ENCODE results near the gene PPP1R26. TPM values are rescaled to one million over a fixed set of nuclear protein-coding genes. Genes with fewer than 3 reads are reported as not detected.
"Not testable (repeated sequence)": the region's sequence is repeated elsewhere in the genome, so short reads cannot be mapped to it uniquely, and the experiment has no call there.

The PPP1R26 gene
- total RNA-seq, 1 donor from 2014 or later, result 22.8 TPM

DNA sequence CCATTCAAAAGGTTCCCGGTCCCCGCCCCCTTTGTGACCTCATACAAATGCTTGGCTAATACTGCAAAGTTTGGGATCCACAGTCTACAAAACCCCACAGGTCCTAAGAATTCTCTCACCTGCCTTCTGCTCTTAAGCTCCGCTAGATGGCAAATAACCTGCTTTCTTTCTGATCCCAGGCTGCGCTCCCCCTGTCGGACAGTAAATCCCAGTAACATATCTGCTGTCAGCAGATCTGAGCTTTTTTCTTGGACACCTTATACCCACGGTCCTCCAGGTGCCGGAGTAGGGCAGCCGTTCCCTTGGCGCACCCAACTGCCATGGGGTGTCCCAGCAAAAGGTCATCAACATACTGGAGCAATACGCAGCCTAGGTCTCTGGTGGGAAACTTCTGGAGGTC lies 39.0 kb upstream of the PPP1R26 start:
- TF ChIP-seq CTCF (IDR thresholded peaks at IDR 0.05), result peak; percentile 33
- intact Hi-C loops (cut with DNase I), result no loop called here
- H3K4me1 ChIP-seq, result no peaks in the 10 kb centered on the region
- H3K27ac ChIP-seq, result peak overlapping the region; percentile 21
- H3K27me3 ChIP-seq (ENCODE audit: low read depth), result peaks cover 16% of the 10 kb centered on the region
- no peaks in the 10 kb centered on the region for H3K9me3 ChIP-seq
- H3K4me3 ChIP-seq, result peak overlapping the region; percentile 15
- ATAC-seq, result no peak
- no peaks in the 10 kb centered on the region for H3K36me3 ChIP-seq
- DNase-seq, result no peak

DNA sequence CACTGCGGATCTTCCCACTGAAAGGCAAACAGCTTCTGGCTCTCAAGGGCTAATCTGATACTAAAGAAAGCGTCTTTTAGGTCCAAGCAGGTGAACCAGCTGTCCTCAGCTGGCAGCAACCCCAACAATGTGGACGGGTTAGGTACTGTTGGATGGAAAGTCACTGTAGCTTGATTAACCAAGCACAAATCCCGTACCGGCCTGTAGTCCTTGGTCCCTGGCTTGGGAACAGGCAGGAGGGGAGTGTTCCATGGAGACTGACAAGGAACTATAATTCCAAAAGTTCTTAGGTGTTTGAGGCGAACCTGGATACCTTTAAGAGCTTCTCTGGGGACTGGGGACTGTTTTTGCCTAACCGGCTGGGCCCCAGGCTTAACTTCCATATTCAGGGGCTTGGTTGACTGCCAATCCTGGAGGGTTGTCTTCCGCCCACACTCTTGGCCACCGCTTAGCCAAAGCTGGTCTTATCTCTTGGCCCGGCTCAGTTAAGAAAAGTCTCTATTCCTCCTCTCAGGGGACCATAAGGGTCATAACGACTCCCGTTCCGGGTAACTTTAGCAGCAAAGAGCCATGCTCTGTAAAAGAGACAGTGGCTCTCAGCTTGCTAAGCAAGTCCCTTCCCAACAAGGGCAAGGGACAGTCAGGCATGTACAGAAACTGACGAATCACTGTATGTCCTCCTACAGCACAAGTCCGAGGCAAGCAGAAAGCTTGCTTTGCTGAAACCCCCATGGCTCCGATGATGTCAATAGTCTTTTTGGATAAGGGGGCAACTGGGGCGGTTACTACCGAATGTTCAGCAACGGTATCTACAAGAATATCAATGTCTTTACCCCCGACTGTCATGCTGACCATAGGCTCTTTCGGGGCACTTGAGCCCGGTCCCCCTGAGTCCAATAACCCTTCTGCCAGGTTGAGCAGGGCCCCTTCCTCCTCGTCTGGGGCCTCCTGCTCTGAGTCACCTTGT lies 38.2 kb upstream of the PPP1R26 start:
- H3K4me1 ChIP-seq; H3K9me3 ChIP-seq; DNase-seq; ATAC-seq; intact Hi-C loops (cut with DNase I); H3K36me3 ChIP-seq: not testable (repeated sequence)
- H3K27me3 ChIP-seq (ENCODE audit: low read depth), result peaks cover 16% of the 10 kb centered on the region
- peak overlapping the region; percentile 49 for H3K27ac ChIP-seq
- peak overlapping the region; percentile 45 for H3K4me3 ChIP-seq

DNA sequence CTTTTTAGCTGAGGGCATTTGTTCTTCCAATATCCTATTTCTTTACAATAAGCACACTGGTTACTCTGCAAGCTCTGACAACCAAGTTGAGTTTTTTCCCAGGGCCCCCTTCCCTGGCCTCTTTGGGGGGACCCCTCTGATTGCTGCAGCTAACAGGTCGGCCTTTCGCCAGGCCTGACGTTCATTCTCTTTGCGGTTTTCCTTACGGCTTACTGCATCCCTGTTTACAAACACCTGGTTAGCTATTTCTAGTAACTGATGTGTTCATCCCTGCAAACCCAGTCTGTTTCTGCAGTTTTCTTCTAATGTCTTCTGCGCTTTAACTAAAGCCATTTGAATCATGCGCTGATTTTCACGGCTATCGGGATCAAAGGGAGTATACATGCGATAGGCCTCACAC lies 37.5 kb upstream of the PPP1R26 start:
- DNase-seq (no peak), ATAC-seq (no peak)
- intact Hi-C loops (cut with DNase I), result no loop called here
- Histone ChIP-seq H3K27ac (peak overlapping the region; percentile 49), H3K4me1 (no peaks in the 10 kb centered on the region), H3K9me3 (no peaks in the 10 kb centered on the region), H3K36me3 (no peaks in the 10 kb centered on the region), H3K27me3 (ENCODE audit: low read depth) (peaks cover 16% of the 10 kb centered on the region), H3K4me3 (peak overlapping the region; percentile 45)
- no peak for TF ChIP-seq CTCF (IDR thresholded peaks at IDR 0.05)

GRCh38 chr9:135443797-135444425 lies 35.7 kb upstream of the PPP1R26 start:
- peak; percentile 56 for DNase-seq
- ATAC-seq, result peak; percentile 66 to 68
- intact Hi-C loops (cut with DNase I), result no loop called here
- H3K4me1 ChIP-seq, result no peaks in the 10 kb centered on the region
- no peaks in the 10 kb centered on the region for H3K36me3 ChIP-seq
- H3K27ac ChIP-seq, result peak overlapping the region; percentile 67
- H3K4me3 ChIP-seq, result peak overlapping the region; percentile 45
- peaks cover 16% of the 10 kb centered on the region for H3K27me3 ChIP-seq (ENCODE audit: low read depth)
- no peak for TF ChIP-seq CTCF (IDR thresholded peaks at IDR 0.05)
- no peaks in the 10 kb centered on the region for H3K9me3 ChIP-seq

- DNase-seq, result no peak
Measured at GRCh38 chr9:135447126-135447525, 32.5 kb upstream of the PPP1R26 start.

More at GRCh38 chr9:135447126-135447525, 32.5 kb upstream of the PPP1R26 start:
- Histone ChIP-seq H3K4me3 (no peak overlapping the region), H3K27ac (no peak overlapping the region), H3K27me3 (ENCODE audit: low read depth) (peaks cover 16% of the 10 kb centered on the region), H3K4me1 (no peaks in the 10 kb centered on the region), H3K36me3 (no peaks in the 10 kb centered on the region), H3K9me3 (no peaks in the 10 kb centered on the region)
- intact Hi-C loops (cut with DNase I), result no loop called here
- ATAC-seq, result no peak
- TF ChIP-seq CTCF (IDR thresholded peaks at IDR 0.05), result no peak

All from lower lobe of right lung (tissue), 2 donors.